Panc1 (cell line): Measurements from ENCODE around the gene FAAP20. TPM values are rescaled to one million over a fixed set of nuclear protein-coding genes. Genes with fewer than 3 reads are reported as not detected.
A peak's percentile ranks its signal among the peaks of the same experiment; 100 is the strongest.

Experiments used
- ATAC-seq: fragments of 200-7000 bp; cut with Tn5 transposase; 2 replicates; pipeline ENCODE4 v1.9.1; 2020; ENCODE audit warnings: mild to moderate bottlenecking, moderate library complexity
- BruUV-seq: library from RNA; stranded (reverse); fragments of 400-500 nt; replicated peaks from 2 replicates; lab custom pipeline; 2021; lab: Mats Ljungman, UMichigan
- CTCF ChIA-PET: fragments of 300-600 bp; sonication (Branson Sonifier 250); formaldehyde crosslinking; loops from one replicate; lab custom pipeline; 2022; ENCODE audit warnings: antibody characterized with exemption; lab: Charles Lee
- POLR2A ChIA-PET: fragments of 300-600 bp; sonication (Branson Sonifier 250); formaldehyde crosslinking; loops from one replicate; lab custom pipeline; 2022; ENCODE audit warnings: antibody characterized with exemption; lab: Charles Lee
- DNase-seq: peaks from one replicate; pipeline ENCODE4 v3.0.0-alpha.2; 2010; ENCODE audit warnings: low read depth, low spot score
- H3K27ac ChIP-seq: 2 replicates; pipeline ENCODE4 v1.5.1; 2011; ENCODE audit warnings: mild to moderate bottlenecking, low read length, inconsistent platforms
- H3K27me3 ChIP-seq: fragments of 200-500 bp; sonication (Bioruptor generic); 2 replicates; pipeline ENCODE4 v1.6.0; 2014; ENCODE audit warnings: low read length, inconsistent platforms; ENCODE audit not compliant: control insufficient read depth, insufficient read depth
- H3K36me3 ChIP-seq: fragments of 200-500 bp; sonication (Bioruptor generic); 2 replicates; pipeline ENCODE4 v1.5.1; 2014; ENCODE audit warnings: inconsistent platforms, mild to moderate bottlenecking, low read length, moderate library complexity; ENCODE audit not compliant: control insufficient read depth, insufficient read depth
- H3K4me1 ChIP-seq: 2 replicates; pipeline ENCODE4 v1.5.1; 2011; ENCODE audit warnings: inconsistent platforms, mild to moderate bottlenecking, low read length, moderate library complexity; ENCODE audit not compliant: control insufficient read depth, insufficient read depth
- H3K4me3 ChIP-seq, 2 experiments: 2 replicates each; pipeline ENCODE4 v1.5.1; 2011 to 2012; ENCODE audit warnings: low read depth in 2 of 2, low read length in 2 of 2, mild to moderate bottlenecking in 2 of 2, inconsistent platforms in 1 of 2, moderate library complexity in 1 of 2
- H3K9me3 ChIP-seq: fragments of 200-500 bp; sonication (Bioruptor generic); 2 replicates; pipeline ENCODE4 v1.5.1; 2014; ENCODE audit warnings: low read depth, mild to moderate bottlenecking, inconsistent platforms, low read length, moderate library complexity; ENCODE audit not compliant: control insufficient read depth, insufficient read depth
- POLR2AphosphoS5 ChIP-seq: IDR thresholded peaks from 2 replicates; pipeline ENCODE4 v1.6.1; 2012; ENCODE audit warnings: mild to moderate bottlenecking, low read depth, low read length, moderate library complexity
- REST ChIP-seq, 2 experiments: IDR thresholded peaks; 2 replicates each; pipeline ENCODE4 v1.6.1; 2011 to 2012; ENCODE audit warnings: low read depth in 2 of 2, control low read depth in 1 of 2, low read length in 1 of 2, mild to moderate bottlenecking in 1 of 2, moderate library complexity in 1 of 2; ENCODE audit not compliant: insufficient read depth in 1 of 2
- SIN3A ChIP-seq: IDR thresholded peaks from 2 replicates; pipeline ENCODE4 v1.6.1; 2012; ENCODE audit warnings: low read depth, mild to moderate bottlenecking, low read length, moderate library complexity, borderline replicate concordance; ENCODE audit not compliant: insufficient read depth
- TCF7L2 ChIP-seq: IDR thresholded peaks from 2 replicates; pipeline ENCODE4 v1.6.1; 2011; ENCODE audit warnings: mild to moderate bottlenecking, low read depth, low read length, inconsistent platforms
- in situ Hi-C: cut with HindIII; loops from 2 replicates; pipeline ENCODE4 v1.10.0; 2016; ENCODE audit warnings: low sequenced_read_pairs, low pct_unique_long_range_greater_than_20kb
- intact Hi-C: fragments of 100-400 bp; cut with micrococcal nuclease; formaldehyde crosslinking; loops from one replicate; pipeline ENCODE4 v1.10.0; 2022; ENCODE audit not compliant: unreplicated experiment
- total RNA-seq: library from RNA; stranded (reverse); gene quantifications from one replicate; pipeline ENCODE4 v1.2.1, GENCODE V29; 2021; ENCODE audit not compliant: unreplicated experiment
- TF ChIP-seq, protein P1 (sequence below): fragments of 450-650 bp; IDR thresholded peaks from 2 replicates; pipeline ENCODE4 v1.5.1; 2017; ENCODE audit warnings: mild to moderate bottlenecking

The FAAP20 gene
- total RNA-seq, 1 experiment from 2014 or later, result 177 TPM

- POLR2A ChIA-PET, result interaction anchor here (0.7 kb wide), 1 partner anchor 15 kb away, joined by 3 read pairs; no protein-coding TSS in a partner anchor
Measured at GRCh38 chr1:2210084-2210653, 15.6 kb upstream of the FAAP20 start.

DNA sequence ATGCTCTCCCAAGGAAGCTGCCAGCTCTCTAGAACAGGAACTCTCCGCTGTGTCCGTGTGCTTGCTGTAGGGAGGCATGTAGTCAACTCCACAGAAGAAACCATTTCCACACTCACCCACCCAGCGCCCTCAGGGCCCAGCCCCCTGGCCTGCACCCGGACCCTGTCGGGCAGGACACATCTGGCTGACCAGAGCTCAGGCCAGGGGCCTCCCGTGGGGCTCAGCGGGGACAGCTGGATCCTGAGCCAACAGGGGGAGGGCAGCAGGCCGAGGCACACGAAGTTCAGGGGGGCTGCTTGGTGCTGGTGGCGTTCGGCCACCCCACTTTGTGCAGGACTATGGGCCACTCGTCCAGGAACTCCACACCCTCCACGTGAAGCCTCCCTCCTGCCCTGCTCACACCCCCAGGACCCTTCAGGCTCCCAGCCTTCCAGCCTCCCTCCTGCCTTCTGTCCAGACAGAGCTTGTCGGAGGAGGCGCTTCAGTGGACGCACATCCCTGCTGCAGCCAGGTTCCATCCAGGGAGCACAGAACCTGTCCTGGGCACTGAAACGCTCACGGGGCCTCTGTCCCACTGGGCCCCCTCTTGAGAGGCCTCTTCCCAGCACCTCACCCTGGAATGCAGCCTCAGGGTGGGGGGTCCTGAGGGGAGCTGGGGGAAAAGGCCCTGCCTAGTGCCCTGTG lies 15.0 kb upstream of the FAAP20 start:
- TF ChIP-seq POLR2AphosphoS5 (no peak), TCF7L2 (no peak), SIN3A (no peak), REST (IDR thresholded peaks at IDR 0.05; ENCODE audit: insufficient read depth in 1 of 2, low read depth in 2 of 2, low read length in 1 of 2) (no peak)
- TF ChIP-seq, protein P1, sequence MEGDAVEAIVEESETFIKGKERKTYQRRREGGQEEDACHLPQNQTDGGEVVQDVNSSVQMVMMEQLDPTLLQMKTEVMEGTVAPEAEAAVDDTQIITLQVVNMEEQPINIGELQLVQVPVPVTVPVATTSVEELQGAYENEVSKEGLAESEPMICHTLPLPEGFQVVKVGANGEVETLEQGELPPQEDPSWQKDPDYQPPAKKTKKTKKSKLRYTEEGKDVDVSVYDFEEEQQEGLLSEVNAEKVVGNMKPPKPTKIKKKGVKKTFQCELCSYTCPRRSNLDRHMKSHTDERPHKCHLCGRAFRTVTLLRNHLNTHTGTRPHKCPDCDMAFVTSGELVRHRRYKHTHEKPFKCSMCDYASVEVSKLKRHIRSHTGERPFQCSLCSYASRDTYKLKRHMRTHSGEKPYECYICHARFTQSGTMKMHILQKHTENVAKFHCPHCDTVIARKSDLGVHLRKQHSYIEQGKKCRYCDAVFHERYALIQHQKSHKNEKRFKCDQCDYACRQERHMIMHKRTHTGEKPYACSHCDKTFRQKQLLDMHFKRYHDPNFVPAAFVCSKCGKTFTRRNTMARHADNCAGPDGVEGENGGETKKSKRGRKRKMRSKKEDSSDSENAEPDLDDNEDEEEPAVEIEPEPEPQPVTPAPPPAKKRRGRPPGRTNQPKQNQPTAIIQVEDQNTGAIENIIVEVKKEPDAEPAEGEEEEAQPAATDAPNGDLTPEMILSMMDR, result no peak
- in situ Hi-C loops, result no loop called here
- peaks cover 77% of the 10 kb centered on the region for H3K4me1 ChIP-seq
- H3K27ac ChIP-seq, result peak overlapping the region; percentile 90
- no peaks in the 10 kb centered on the region for H3K27me3 ChIP-seq
- no peaks in the 10 kb centered on the region for H3K9me3 ChIP-seq
- H3K4me3 ChIP-seq, result peak overlapping the region in 1 of 2 experiments; percentile 6; a peak in 1 of 4 replicates
- no TSS peak for BruUV-seq
- ATAC-seq (no peak), DNase-seq (no peak)
- CTCF ChIA-PET, result interaction anchor here (0.7 kb wide), 1 partner anchor 143 kb away, joined by 3 read pairs; no protein-coding TSS in a partner anchor
- H3K36me3 ChIP-seq, result no peaks in the 10 kb centered on the region
- intact Hi-C loops, result no loop called here
- POLR2A ChIA-PET, result interaction anchor here (0.6 to 1.8 kb wide), 3 partner anchors 9 to 14 kb away, joined by 3 to 14 read pairs (median 3); no protein-coding TSS in a partner anchor

More at GRCh38 chr1:2210084-2210653, 15.6 kb upstream of the FAAP20 start:
- H3K4me1 ChIP-seq, result peaks cover 77% of the 10 kb centered on the region
- no peaks in the 10 kb centered on the region for H3K36me3 ChIP-seq
- H3K27ac ChIP-seq, result peak overlapping the region; percentile 90
- no peaks in the 10 kb centered on the region for H3K9me3 ChIP-seq
- in situ Hi-C loops, result no loop called here
- BruUV-seq, result no TSS peak
- H3K27me3 ChIP-seq, result no peaks in the 10 kb centered on the region
- TF ChIP-seq, protein P1, result no peak
- no peak for TF ChIP-seq SIN3A
- TF ChIP-seq TCF7L2, result no peak
- no peak for TF ChIP-seq POLR2AphosphoS5
- no peak for TF ChIP-seq REST (IDR thresholded peaks at IDR 0.05; ENCODE audit: insufficient read depth in 1 of 2, low read depth in 2 of 2, low read length in 1 of 2)
- no peak overlapping the region for H3K4me3 ChIP-seq
- intact Hi-C loops, result no loop called here
- CTCF ChIA-PET, result interaction anchor here (0.7 kb wide), 1 partner anchor 143 kb away, joined by 3 read pairs; no protein-coding TSS in a partner anchor
- no peak for ATAC-seq
- DNase-seq, result no peak
